HepG2 (cell line): Measurements from ENCODE around the gene PARD3. TPM values are rescaled to one million over a fixed set of nuclear protein-coding genes. Genes with fewer than 3 reads are reported as not detected.

Experiments used
- DPF2 ChIP-seq: sonication (generic); formaldehyde crosslinking; IDR thresholded peaks from 2 replicates; pipeline ENCODE4 v1.4.0; 2020; ENCODE audit warnings: mild to moderate bottlenecking, low read depth, missing genetic modification reagents, borderline replicate concordance
- HNF1B ChIP-seq: sonication (generic); formaldehyde crosslinking; IDR thresholded peaks from 2 replicates; pipeline ENCODE4 v1.5.1; 2020; ENCODE audit warnings: mild to moderate bottlenecking, moderate library complexity, missing genetic modification reagents
- KLF13 ChIP-seq: sonication (generic); formaldehyde crosslinking; IDR thresholded peaks from 2 replicates; pipeline ENCODE4 v1.4.0; 2020; ENCODE audit warnings: mild to moderate bottlenecking, missing genetic modification reagents
- LCORL ChIP-seq, 2 experiments: fragments of 450-650 bp in 1 of 2; sonication (generic) in 1 of 2; formaldehyde crosslinking in 1 of 2; IDR thresholded peaks; 2 replicates each; pipeline versions ENCODE4 v1.5.0 to v1.6.1; 2017 to 2020; ENCODE audit warnings: antibody characterized with exemption in 1 of 2, missing genetic modification reagents in 1 of 2
- MXD3 ChIP-seq: IDR thresholded peaks from 2 replicates; pipeline ENCODE4 v1.6.1; 2016; ENCODE audit warnings: mild to moderate bottlenecking, missing biosample characterization, missing genetic modification reagents
- NCOA1 ChIP-seq: sonication (generic); formaldehyde crosslinking; IDR thresholded peaks from 2 replicates; pipeline ENCODE4 v1.9.0; 2021; ENCODE audit warnings: missing genetic modification reagents
- NFATC3 ChIP-seq: sonication (generic); formaldehyde crosslinking; IDR thresholded peaks from 2 replicates; pipeline ENCODE4 v1.5.1; 2020; ENCODE audit warnings: mild to moderate bottlenecking, missing genetic modification reagents
- PHF20 ChIP-seq: sonication (generic); formaldehyde crosslinking; IDR thresholded peaks from 2 replicates; pipeline ENCODE4 v1.5.0; 2020; ENCODE audit warnings: mild to moderate bottlenecking, missing genetic modification reagents
- SETDB1 ChIP-seq: sonication (generic); formaldehyde crosslinking; IDR thresholded peaks from 2 replicates; pipeline ENCODE4 v1.5.1; 2020; ENCODE audit warnings: missing genetic modification reagents, mild to moderate bottlenecking, borderline replicate concordance
- SIX4 ChIP-seq: sonication (generic); formaldehyde crosslinking; IDR thresholded peaks from 2 replicates; pipeline ENCODE4 v1.4.0; 2020; ENCODE audit warnings: missing genetic modification reagents
- TEF ChIP-seq: sonication (generic); formaldehyde crosslinking; IDR thresholded peaks from 2 replicates; pipeline ENCODE4 v1.5.0; 2020; ENCODE audit warnings: missing genetic modification reagents
- ZBTB3 ChIP-seq: sonication (generic); formaldehyde crosslinking; IDR thresholded peaks from 2 replicates; pipeline ENCODE4 v1.4.0; 2020; ENCODE audit warnings: low read depth, mild to moderate bottlenecking, moderate library complexity, missing genetic modification reagents, borderline replicate concordance
- ZBTB38 ChIP-seq: sonication (generic); formaldehyde crosslinking; IDR thresholded peaks from 2 replicates; pipeline ENCODE4 v1.5.1; 2020; ENCODE audit warnings: mild to moderate bottlenecking, missing genetic modification reagents
- ZNF12 ChIP-seq: sonication (generic); formaldehyde crosslinking; IDR thresholded peaks from 2 replicates; pipeline ENCODE4 v1.5.0; 2020; ENCODE audit warnings: missing genetic modification reagents
- ZNF224 ChIP-seq: sonication (generic); formaldehyde crosslinking; IDR thresholded peaks from 2 replicates; pipeline ENCODE4 v1.5.0; 2020; ENCODE audit warnings: mild to moderate bottlenecking, missing genetic modification reagents
- ZNF337 ChIP-seq: sonication (generic); formaldehyde crosslinking; IDR thresholded peaks from 2 replicates; pipeline ENCODE4 v1.5.1; 2020; ENCODE audit warnings: missing genetic modification reagents, low read depth, mild to moderate bottlenecking, borderline replicate concordance
- ZNF414 ChIP-seq: sonication (generic); formaldehyde crosslinking; IDR thresholded peaks from 2 replicates; pipeline ENCODE4 v1.5.0; 2020; ENCODE audit warnings: missing genetic modification reagents
- ZNF501 ChIP-seq: sonication (generic); formaldehyde crosslinking; IDR thresholded peaks from 2 replicates; pipeline ENCODE4 v1.5.1; 2020; ENCODE audit warnings: mild to moderate bottlenecking, moderate library complexity, missing genetic modification reagents
- ZNF547 ChIP-seq: sonication (generic); formaldehyde crosslinking; IDR thresholded peaks from 2 replicates; pipeline ENCODE4 v1.5.1; 2020; ENCODE audit warnings: mild to moderate bottlenecking, missing genetic modification reagents
- ZNF775 ChIP-seq: sonication (generic); formaldehyde crosslinking; IDR thresholded peaks from 2 replicates; pipeline ENCODE4 v1.4.0; 2020; ENCODE audit warnings: missing genetic modification reagents, mild to moderate bottlenecking, moderate library complexity, borderline replicate concordance
- ZNF790 ChIP-seq: sonication (generic); formaldehyde crosslinking; IDR thresholded peaks from 2 replicates; pipeline ENCODE4 v1.8.0; 2022; ENCODE audit warnings: missing genetic modification reagents, mild to moderate bottlenecking, borderline replicate concordance
- ZZZ3 ChIP-seq: sonication (generic); formaldehyde crosslinking; IDR thresholded peaks from 2 replicates; pipeline ENCODE4 v1.4.0; 2020; ENCODE audit warnings: missing genetic modification reagents, mild to moderate bottlenecking, borderline replicate concordance
- polyA plus RNA-seq, 8 experiments: library from polyadenylated mRNA; depleted of rRNA in 3 of 8; stranded (reverse) in 7 of 8; unstranded in 1 of 8; fragments of >200 nt; fragmentation: Illumina TruSeq in 4 of 8; extraction: Trizol in 4 of 8; gene quantifications; 2 replicates each; pipeline versions ENCODE4 v1.2.1 to v1.2.3, GENCODE V29; 2011 to 2016; ENCODE audit warnings: low read depth in 4 of 8, missing spikeins in 1 of 8, mixed read lengths in 1 of 8; ENCODE audit not compliant: insufficient read depth in 1 of 8
- total RNA-seq, 5 experiments: library from RNA; depleted of rRNA; stranded (reverse); fragments of >200 nt; fragmentation: Illumina TruSeq; extraction: Trizol; gene quantifications; 2 replicates each; pipeline ENCODE4 v1.2.3, GENCODE V29; 2016; ENCODE audit warnings: low read depth in 1 of 5
- TF ChIP-seq, protein P1 (sequence below): sonication (generic); formaldehyde crosslinking; IDR thresholded peaks from 2 replicates; pipeline ENCODE4 v1.8.0; 2022; ENCODE audit warnings: mild to moderate bottlenecking, missing genetic modification reagents, moderate library complexity

PARD3 gene
- total and polyA plus RNA-seq, 2 of the 13 experiments (the other 11 are each of a cell fraction or from before 2014, with no cell fraction given) = 40.9 to 60.0 TPM

DNA sequence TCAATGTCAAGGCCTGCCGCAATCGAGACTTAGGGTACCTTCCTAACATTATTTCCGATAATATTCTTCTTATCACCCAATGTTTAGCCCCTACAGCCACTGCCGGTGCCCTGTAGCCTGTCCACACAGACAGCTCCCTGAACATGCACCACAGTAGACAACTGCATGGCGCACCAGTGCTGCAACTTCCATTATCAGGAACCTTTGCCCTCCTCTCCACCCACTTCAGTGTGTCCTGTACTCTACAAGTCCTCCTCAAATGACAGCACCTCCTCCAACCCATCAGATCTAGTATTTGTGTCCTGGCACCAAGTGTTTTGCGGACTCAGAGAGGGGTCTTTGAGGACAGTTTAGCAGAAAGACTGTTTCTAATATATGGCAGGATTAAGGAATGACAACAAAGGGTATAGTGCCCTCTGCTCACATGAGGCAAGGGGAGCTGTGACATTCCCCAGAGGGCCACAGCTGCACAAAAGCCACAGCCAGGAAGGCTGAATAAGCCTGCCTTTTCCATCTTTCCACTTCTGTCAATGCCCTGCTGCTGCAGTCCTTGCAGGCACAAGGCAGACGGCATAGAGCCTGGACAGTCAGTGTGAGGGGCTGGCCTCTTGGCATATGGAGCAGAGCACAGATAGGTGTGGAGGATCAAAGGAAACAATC, 335.4 kb downstream of the PARD3 start (continued):
- no peak for TF ChIP-seq MXD3 (CRISPR knock-in tag)
- TF ChIP-seq ZNF12 = no peak
- no peak for TF ChIP-seq ZNF775 (CRISPR knock-in tag)
- no peak for TF ChIP-seq ZZZ3 (CRISPR knock-in tag)
- TF ChIP-seq LCORL (IDR thresholded peaks at IDR 0.05) = no peak
- no peak for TF ChIP-seq LCORL (CRISPR knock-in tag; IDR thresholded peaks at IDR 0.05)
- TF ChIP-seq PHF20 (CRISPR knock-in tag) = no peak
- TF ChIP-seq SIX4 (CRISPR knock-in tag) = no peak; the same call in 1 of the 2 replicates
- TF ChIP-seq ZNF337 (CRISPR knock-in tag) = no peak
- TF ChIP-seq DPF2 (CRISPR knock-in tag) = peak; percentile 35; the same call in 1 of the 2 replicates
- TF ChIP-seq ZNF547 (CRISPR knock-in tag) = no peak
- no peak for TF ChIP-seq ZNF790 (CRISPR knock-in tag)
- no peak for TF ChIP-seq KLF13 (CRISPR knock-in tag)
- 0 out of 2 replicates have a peak, but pooled peaks have one; percentile 19 for TF ChIP-seq ZNF501
- no peak for TF ChIP-seq ZNF414
- no peak for TF ChIP-seq TEF
- TF ChIP-seq ZBTB3 (CRISPR knock-in tag) = no peak
- no peak for TF ChIP-seq ZBTB38 (CRISPR knock-in tag)
- TF ChIP-seq, protein P1, sequence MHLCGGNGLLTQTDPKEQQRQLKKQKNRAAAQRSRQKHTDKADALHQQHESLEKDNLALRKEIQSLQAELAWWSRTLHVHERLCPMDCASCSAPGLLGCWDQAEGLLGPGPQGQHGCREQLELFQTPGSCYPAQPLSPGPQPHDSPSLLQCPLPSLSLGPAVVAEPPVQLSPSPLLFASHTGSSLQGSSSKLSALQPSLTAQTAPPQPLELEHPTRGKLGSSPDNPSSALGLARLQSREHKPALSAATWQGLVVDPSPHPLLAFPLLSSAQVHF (CRISPR knock-in tag) = no peak
- no peak for TF ChIP-seq NFATC3 (CRISPR knock-in tag)
- no peak for TF ChIP-seq HNF1B
- no peak for TF ChIP-seq NCOA1 (CRISPR knock-in tag)
- TF ChIP-seq ZNF224 = 0 out of 2 replicates have a peak, but pooled peaks have one; percentile 45
- TF ChIP-seq SETDB1 = no peak
